ENCODE results near the gene ATP5ME. TPM values are rescaled to one million over a fixed set of nuclear protein-coding genes. Genes with fewer than 3 reads are reported as not detected.

The ATP5ME gene
- total RNA-seq, 1 experiment from 2014 or later, result 330 TPM

GRCh38 chr4:704198-704891, 30.3 kb upstream of the ATP5ME start:
- H3K4me1 ChIP-seq (ENCODE audit: control insufficient read depth in 1 of 2, insufficient read depth in 2 of 2, low read length in 2 of 2), result peaks cover 3 to 9% of the 10 kb centered on the region in 2 experiments; a peak in 3 of 4 replicates
- intact Hi-C loops (cut with micrococcal nuclease), result no loop called here
- ChIA-PET POLR2A (no interaction called here), CTCF (no interaction called here), RAD21 (ENCODE audit: low non-redundant PET in 1 of 2, low total read pairs in 2 of 2, uncharacterized antibody in 2 of 2, unreplicated experiment in 2 of 2) (no interaction called here)
- no peak overlapping the region for H3K4me3 ChIP-seq (replicated peaks in 1 of 2; ENCODE audit: low read depth in 1 of 2, low read length in 2 of 2)
- peaks cover 30% of the 10 kb centered on the region for H3K79me2 ChIP-seq (ENCODE audit: insufficient read depth, low read length)
- H3K9me2 ChIP-seq (ENCODE audit: insufficient read depth), result no peaks in the 10 kb centered on the region
- ATAC-seq (no peak), DNase-seq (ENCODE audit: low read depth, low spot score) (no peak)
- no peak overlapping the region for H3K9ac ChIP-seq (ENCODE audit: low read length)
- H3K4me2 ChIP-seq (ENCODE audit: low read length), result no peak overlapping the region
- no peak for TF ChIP-seq CBX3 (IDR thresholded peaks at IDR 0.05; ENCODE audit: low read depth)
- no peak for TF ChIP-seq EGR1 (IDR thresholded peaks at IDR 0.05; ENCODE audit: low read depth)
- no peak for TF ChIP-seq JUND (IDR thresholded peaks at IDR 0.05)
- no peak for TF ChIP-seq SRF (IDR thresholded peaks at IDR 0.05; ENCODE audit: low read depth)
- no peak for TF ChIP-seq MAX (IDR thresholded peaks at IDR 0.05)
- TF ChIP-seq POLR2A (IDR thresholded peaks at IDR 0.05; ENCODE audit: borderline replicate concordance, extremely low read depth, insufficient read depth, insufficient read length), result no peak
- no peak for TF ChIP-seq ZNF274 (IDR thresholded peaks at IDR 0.05; ENCODE audit: low read depth, low read length)
- TF ChIP-seq ELF1 (IDR thresholded peaks at IDR 0.05; ENCODE audit: borderline replicate concordance, low read depth), result no peak
- TF ChIP-seq EZH2 (IDR thresholded peaks at IDR 0.05), result no peak
- TF ChIP-seq, protein P1, sequence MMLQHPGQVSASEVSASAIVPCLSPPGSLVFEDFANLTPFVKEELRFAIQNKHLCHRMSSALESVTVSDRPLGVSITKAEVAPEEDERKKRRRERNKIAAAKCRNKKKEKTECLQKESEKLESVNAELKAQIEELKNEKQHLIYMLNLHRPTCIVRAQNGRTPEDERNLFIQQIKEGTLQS (IDR thresholded peaks at IDR 0.05), result no peak
- H3K9me3 ChIP-seq (ENCODE audit: control insufficient read depth in 1 of 2, insufficient read depth in 1 of 2, low read depth in 1 of 2, low read length in 2 of 2), result no peaks in the 10 kb centered on the region
- H4K20me1 ChIP-seq (ENCODE audit: insufficient read depth), result no peaks in the 10 kb centered on the region
- H3K27ac ChIP-seq (ENCODE audit: low read depth, low read length), result no peak overlapping the region; the same call in 1 of the 2 replicates
- no peaks in the 10 kb centered on the region for H3K36me3 ChIP-seq (ENCODE audit: control insufficient read depth in 1 of 2, insufficient read depth in 2 of 2, low read length in 2 of 2)
- H3K27me3 ChIP-seq (ENCODE audit: insufficient read depth, low read length), result no peaks in the 10 kb centered on the region
- BruUV-seq (replicated peaks), result no TSS peak
- no peak overlapping the region for H2AFZ ChIP-seq (ENCODE audit: low read depth, low read length, poor library complexity, severe bottlenecking)
